ENCODE measurements around the gene RASGRF1. TPM values are rescaled to one million over a fixed set of nuclear protein-coding genes. Genes with fewer than 3 reads are reported as not detected.
A peak's percentile ranks its signal among the peaks of the same experiment; 100 is the strongest.

The RASGRF1 gene
- total and polyA plus RNA-seq, 9 of the 15 experiments (the other 6 are each of a cell fraction or from before 2014, with no cell fraction given) = 0.03 to 0.58 (median 0.06) TPM; not detected in 1

GRCh38 chr15:79136434-79137046 is 46.0 kb upstream of the RASGRF1 start (continued):
- no peak for TF ChIP-seq FOXK2 (conservative IDR thresholded peaks at IDR 0.05 in 1 of 2, IDR thresholded peaks at IDR 0.05 in 1 of 2; ENCODE audit: low read depth in 2 of 2)
- TF ChIP-seq ARNT (IDR thresholded peaks at IDR 0.05) = no peak

DNA sequence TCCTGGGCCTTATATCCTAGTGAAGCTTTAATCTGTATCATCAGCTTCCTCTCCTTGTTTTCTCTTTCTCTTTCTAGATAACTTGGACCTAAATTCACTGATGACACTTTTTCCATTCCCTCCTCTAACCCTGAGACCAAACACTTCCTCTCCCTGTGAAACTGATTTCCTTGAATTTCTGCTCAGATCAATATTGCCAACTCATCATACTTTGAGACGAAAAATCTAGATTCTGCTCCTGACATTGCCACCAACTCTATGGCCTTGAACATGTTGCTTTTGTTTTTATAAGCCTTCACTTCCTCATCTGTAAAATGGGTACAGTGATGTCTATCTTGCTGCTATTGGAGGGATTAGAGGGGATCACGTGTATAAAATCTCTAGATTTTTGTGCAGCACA is 42.7 kb upstream of the RASGRF1 start:
- FAIRE-seq (no peak), DNase-seq (ENCODE audit: extremely low read depth in 1 of 4, low spot score in 3 of 4) (no peak), ATAC-seq (no peak)
- Histone ChIP-seq H3K36me3 (ENCODE audit: control insufficient read depth, insufficient read depth, low read length) (no peaks in the 10 kb centered on the region), H3K9ac (ENCODE audit: insufficient read depth in 1 of 2, low read depth in 2 of 2, low read length in 2 of 2) (no peak overlapping the region), H4K20me1 (replicated peaks; ENCODE audit: control insufficient read depth, insufficient read depth, low read length) (no peaks in the 10 kb centered on the region), H3K27ac (ENCODE audit: extremely low read depth, low read depth, low read length) (no peak overlapping the region), H3K79me2 (ENCODE audit: control insufficient read depth, insufficient read depth, low read length) (no peaks in the 10 kb centered on the region), H3K27me3 (ENCODE audit: control insufficient read depth in 2 of 2, insufficient read depth in 2 of 2, low read length in 2 of 2) (peaks cover 3 to 10% of the 10 kb centered on the region in 2 experiments; a peak in 4 of 5 replicates), H3K9me1 (ENCODE audit: control insufficient read depth, insufficient read depth, low read length) (no peaks in the 10 kb centered on the region), H3K9me3 (replicated peaks; ENCODE audit: control insufficient read depth, insufficient read depth, low read depth, low read length) (no peaks in the 10 kb centered on the region), H3K4me1 (replicated peaks in 1 of 2; ENCODE audit: control insufficient read depth in 2 of 2, insufficient read depth in 2 of 2, low read length in 2 of 2) (no peaks in the 10 kb centered on the region), H3K4me3 (no peak overlapping the region), H2AFZ (ENCODE audit: low read depth, low read length) (no peak overlapping the region), H3K4me2 (ENCODE audit: insufficient read depth, low read length) (no peak overlapping the region)
- 0% methylated on average over 2 of the region's 2 CpGs for WGBS (ENCODE audit: insufficient coverage, low coverage, missing lambda C conversion rate)
- in situ Hi-C loops (cut with MboI) = no loop called here
- POLR2A ChIA-PET = no interaction called here
- intact Hi-C loops (cut with micrococcal nuclease) = no loop called here
- no TSS peak for BruUV-seq (replicated peaks)
- CTCF ChIA-PET (ENCODE audit: low intra/inter-chr PET ratio) = no interaction called here
- TF ChIP-seq NCOA6 (IDR thresholded peaks at IDR 0.05) (no peak), JUNB (CRISPR knock-in tag; conservative IDR thresholded peaks at IDR 0.05) (no peak), RBM15 (IDR thresholded peaks at IDR 0.05; ENCODE audit: insufficient read depth, low read length) (no peak), EP300 (IDR thresholded peaks at IDR 0.05; ENCODE audit: low read length) (no peak), MAFG (tag; conservative IDR thresholded peaks at IDR 0.05) (0 out of 2 replicates have a peak, but pooled peaks have one; percentile 33), NR2C1 (IDR thresholded peaks at IDR 0.05) (no peak), NR2C1 (tag; IDR thresholded peaks at IDR 0.05) (no peak), RBM25 (IDR thresholded peaks at IDR 0.05; ENCODE audit: low read depth, low read length, severe bottlenecking) (peak; percentile 55), ZNF316 (IDR thresholded peaks at IDR 0.05) (peak; percentile 65), ZNF699 (CRISPR knock-in tag; IDR thresholded peaks at IDR 0.05; ENCODE audit: insufficient replicate concordance) (no peak), C11orf30 (IDR thresholded peaks at IDR 0.05; ENCODE audit: low read depth) (peak; percentile 32; the same call in 1 of the 2 replicates), BCOR (IDR thresholded peaks at IDR 0.05) (peak; percentile 40; the same call in 1 of the 2 replicates)
- TF ChIP-seq, protein P1, sequence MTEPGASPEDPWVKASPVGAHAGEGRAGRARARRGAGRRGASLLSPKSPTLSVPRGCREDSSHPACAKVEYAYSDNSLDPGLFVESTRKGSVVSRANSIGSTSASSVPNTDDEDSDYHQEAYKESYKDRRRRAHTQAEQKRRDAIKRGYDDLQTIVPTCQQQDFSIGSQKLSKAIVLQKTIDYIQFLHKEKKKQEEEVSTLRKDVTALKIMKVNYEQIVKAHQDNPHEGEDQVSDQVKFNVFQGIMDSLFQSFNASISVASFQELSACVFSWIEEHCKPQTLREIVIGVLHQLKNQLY (CRISPR knock-in tag; conservative IDR thresholded peaks at IDR 0.05) = no peak
- TF ChIP-seq, protein P2, sequence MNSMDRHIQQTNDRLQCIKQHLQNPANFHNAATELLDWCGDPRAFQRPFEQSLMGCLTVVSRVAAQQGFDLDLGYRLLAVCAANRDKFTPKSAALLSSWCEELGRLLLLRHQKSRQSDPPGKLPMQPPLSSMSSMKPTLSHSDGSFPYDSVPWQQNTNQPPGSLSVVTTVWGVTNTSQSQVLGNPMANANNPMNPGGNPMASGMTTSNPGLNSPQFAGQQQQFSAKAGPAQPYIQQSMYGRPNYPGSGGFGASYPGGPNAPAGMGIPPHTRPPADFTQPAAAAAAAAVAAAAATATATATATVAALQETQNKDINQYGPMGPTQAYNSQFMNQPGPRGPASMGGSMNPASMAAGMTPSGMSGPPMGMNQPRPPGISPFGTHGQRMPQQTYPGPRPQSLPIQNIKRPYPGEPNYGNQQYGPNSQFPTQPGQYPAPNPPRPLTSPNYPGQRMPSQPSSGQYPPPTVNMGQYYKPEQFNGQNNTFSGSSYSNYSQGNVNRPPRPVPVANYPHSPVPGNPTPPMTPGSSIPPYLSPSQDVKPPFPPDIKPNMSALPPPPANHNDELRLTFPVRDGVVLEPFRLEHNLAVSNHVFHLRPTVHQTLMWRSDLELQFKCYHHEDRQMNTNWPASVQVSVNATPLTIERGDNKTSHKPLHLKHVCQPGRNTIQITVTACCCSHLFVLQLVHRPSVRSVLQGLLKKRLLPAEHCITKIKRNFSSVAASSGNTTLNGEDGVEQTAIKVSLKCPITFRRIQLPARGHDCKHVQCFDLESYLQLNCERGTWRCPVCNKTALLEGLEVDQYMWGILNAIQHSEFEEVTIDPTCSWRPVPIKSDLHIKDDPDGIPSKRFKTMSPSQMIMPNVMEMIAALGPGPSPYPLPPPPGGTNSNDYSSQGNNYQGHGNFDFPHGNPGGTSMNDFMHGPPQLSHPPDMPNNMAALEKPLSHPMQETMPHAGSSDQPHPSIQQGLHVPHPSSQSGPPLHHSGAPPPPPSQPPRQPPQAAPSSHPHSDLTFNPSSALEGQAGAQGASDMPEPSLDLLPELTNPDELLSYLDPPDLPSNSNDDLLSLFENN (IDR thresholded peaks at IDR 0.05; ENCODE audit: low read depth in 2 of 2, low read length in 2 of 2) = no peak
